H9 (cell line): Measurements from ENCODE around the gene TMEM14C. TPM values are rescaled to one million over a fixed set of nuclear protein-coding genes. Genes with fewer than 3 reads are reported as not detected.

ENCODE experiments used
- DNase-seq: peaks from one replicate; pipeline ENCODE4 v3.0.0-alpha.2; 2017
- H2AFZ ChIP-seq: one replicate; pipeline ENCODE4 v1.6.1; 2013; ENCODE audit warnings: mild to moderate bottlenecking, low read length, control low read depth, moderate library complexity
- H2AK5ac ChIP-seq: 2 replicates; pipeline ENCODE4 v1.6.1; 2013; ENCODE audit warnings: low read length, control low read depth, mixed read lengths; ENCODE audit not compliant: insufficient read length
- H2BK120ac ChIP-seq: one replicate; pipeline ENCODE4 v1.6.1; 2013; ENCODE audit warnings: low read depth, mild to moderate bottlenecking, low read length, control low read depth, inconsistent platforms; ENCODE audit not compliant: poor library complexity, severe bottlenecking
- H2BK12ac ChIP-seq: 2 replicates; pipeline ENCODE4 v1.6.1; 2013; ENCODE audit warnings: low read length, control low read depth, mixed read lengths, low read depth; ENCODE audit not compliant: insufficient read length
- H2BK15ac ChIP-seq: 2 replicates; pipeline ENCODE4 v1.6.1; 2013; ENCODE audit warnings: low read depth, low read length, control low read depth
- H2BK20ac ChIP-seq: one replicate; pipeline ENCODE4 v1.6.1; 2013; ENCODE audit warnings: low read depth, mild to moderate bottlenecking, low read length, control low read depth, inconsistent platforms; ENCODE audit not compliant: poor library complexity, severe bottlenecking
- H2BK5ac ChIP-seq: 2 replicates; pipeline ENCODE4 v1.6.1; 2013; ENCODE audit warnings: low read length, control low read depth, mixed read lengths; ENCODE audit not compliant: insufficient read length
- H3K14ac ChIP-seq: 2 replicates; pipeline ENCODE4 v1.6.1; 2013; ENCODE audit warnings: low read length, control low read depth; ENCODE audit not compliant: insufficient read depth
- H3K18ac ChIP-seq: 2 replicates; pipeline ENCODE4 v1.6.1; 2013; ENCODE audit warnings: low read depth, mild to moderate bottlenecking, mixed read lengths, low read length, control low read depth; ENCODE audit not compliant: insufficient read length
- H3K23ac ChIP-seq: 2 replicates; pipeline ENCODE4 v1.6.1; 2013; ENCODE audit warnings: low read length, control low read depth, mixed read lengths, low read depth; ENCODE audit not compliant: insufficient read length
- H3K23me2 ChIP-seq: 2 replicates; pipeline ENCODE4 v1.6.1; 2013; ENCODE audit warnings: low read depth, mild to moderate bottlenecking, mixed read lengths, low read length, control low read depth; ENCODE audit not compliant: insufficient read length, poor library complexity, severe bottlenecking
- H3K27ac ChIP-seq: 2 replicates; pipeline ENCODE4 v1.5.1; 2013; ENCODE audit warnings: low read length, control low read depth, mixed read lengths, low read depth; ENCODE audit not compliant: insufficient read length
- H3K27me3 ChIP-seq: 2 replicates; pipeline ENCODE4 v1.6.1; 2013; ENCODE audit warnings: low read length, control low read depth, inconsistent platforms; ENCODE audit not compliant: insufficient read depth
- H3K4ac ChIP-seq: 2 replicates; pipeline ENCODE4 v1.6.1; 2013; ENCODE audit warnings: low read depth, mild to moderate bottlenecking, control low read depth, inconsistent platforms, low read length, moderate library complexity
- H3K4me1 ChIP-seq: 2 replicates; pipeline ENCODE4 v1.6.1; 2013; ENCODE audit warnings: low read length, control low read depth, inconsistent platforms; ENCODE audit not compliant: insufficient read depth
- H3K4me2 ChIP-seq: 2 replicates; pipeline ENCODE4 v1.6.1; 2013; ENCODE audit warnings: low read length, control low read depth, mixed read lengths; ENCODE audit not compliant: insufficient read length, insufficient read depth
- H3K56ac ChIP-seq: 2 replicates; pipeline ENCODE4 v1.6.1; 2013; ENCODE audit warnings: low read depth, mild to moderate bottlenecking, mixed read lengths, low read length, control low read depth; ENCODE audit not compliant: insufficient read length
- H3K79me1 ChIP-seq: 2 replicates; pipeline ENCODE4 v1.6.1; 2013; ENCODE audit warnings: low read depth, mild to moderate bottlenecking, moderate library complexity, low read length, control low read depth, inconsistent platforms; ENCODE audit not compliant: insufficient read depth, poor library complexity, severe bottlenecking
- H3K79me2 ChIP-seq: 2 replicates; pipeline ENCODE4 v1.6.1; 2013; ENCODE audit warnings: low read length, control low read depth, inconsistent platforms; ENCODE audit not compliant: insufficient read depth
- H3K9ac ChIP-seq: 2 replicates; pipeline ENCODE4 v1.6.1; 2013; ENCODE audit warnings: low read length, control low read depth, mixed read lengths; ENCODE audit not compliant: insufficient read length; ENCODE audit errors: extremely low read depth
- H3K9me3 ChIP-seq: one replicate; pipeline ENCODE4 v1.6.1; 2013; ENCODE audit warnings: low read depth, low read length, inconsistent platforms; ENCODE audit not compliant: control insufficient read depth
- H3T11ph ChIP-seq: one replicate; pipeline ENCODE4 v1.6.1; 2013; ENCODE audit warnings: mild to moderate bottlenecking, low read length, control low read depth, inconsistent platforms
- H4K20me1 ChIP-seq: one replicate; pipeline ENCODE4 v1.6.1; 2013; ENCODE audit not compliant: control insufficient read depth, insufficient read length, insufficient read depth
- H4K5ac ChIP-seq: 2 replicates; pipeline ENCODE4 v1.6.1; 2013; ENCODE audit warnings: low read depth, mild to moderate bottlenecking, mixed read lengths, low read length, control low read depth; ENCODE audit not compliant: insufficient read length
- H4K8ac ChIP-seq: replicated peaks from 2 replicates; pipeline ENCODE4 v1.6.1; 2013; ENCODE audit warnings: low read length, control low read depth, mixed read lengths, low read depth; ENCODE audit not compliant: insufficient read length
- H4K91ac ChIP-seq: 2 replicates; pipeline ENCODE4 v1.6.1; 2013; ENCODE audit warnings: low read depth, mild to moderate bottlenecking, moderate library complexity, mixed read lengths, low read length, control low read depth; ENCODE audit not compliant: insufficient read length
- H3K27ac Mint-ChIP-seq, 3 experiments: 2 replicates in 2 of 3; 3 replicates in 1 of 3; pipeline ENCODE4 v1.8.0; 2020 to 2021; ENCODE audit warnings: mixed read lengths in 3 of 3, mild to moderate bottlenecking in 1 of 3, moderate library complexity in 1 of 3
- H3K27me3 Mint-ChIP-seq: 2 replicates; pipeline ENCODE4 v1.8.0; 2021; ENCODE audit warnings: low read depth, mild to moderate bottlenecking, moderate library complexity, mixed read lengths
- H3K36me3 Mint-ChIP-seq, 3 experiments: 2 replicates in 2 of 3; 3 replicates in 1 of 3; pipeline ENCODE4 v1.8.0; 2020 to 2021; ENCODE audit warnings: low read depth in 3 of 3, mixed read lengths in 3 of 3; ENCODE audit not compliant: insufficient read depth in 1 of 3
- H3K4me1 Mint-ChIP-seq, 2 experiments: 2 replicates each; pipeline ENCODE4 v1.8.0; 2020; ENCODE audit warnings: mixed read lengths in 2 of 2
- H3K4me3 Mint-ChIP-seq, 2 experiments: 2 replicates in 1 of 2; 3 replicates in 1 of 2; pipeline ENCODE4 v1.8.0; 2020 to 2021; ENCODE audit warnings: mild to moderate bottlenecking in 2 of 2, mixed read lengths in 2 of 2, moderate library complexity in 1 of 2
- H3K9me3 Mint-ChIP-seq, 2 experiments: 2 replicates in 1 of 2; 3 replicates in 1 of 2; pipeline ENCODE4 v1.8.0; 2020; ENCODE audit warnings: mild to moderate bottlenecking in 2 of 2, mixed read lengths in 2 of 2, moderate library complexity in 1 of 2
- CTCF ChIP-seq: fragments of 200-600 bp; sonication (generic); conservative IDR thresholded peaks from 3 replicates; pipeline ENCODE4 v1.8.0; 2021; ENCODE audit warnings: antibody characterized with exemption, mild to moderate bottlenecking
- WGBS: extraction: QIAGEN DNeasy Blood & Tissue Kit; methylation state at CpG from one replicate; pipeline ENCODE4 v1.1.7; 2013; ENCODE audit warnings: missing lambda C conversion rate, low lambda C conversion rate, mixed read lengths; ENCODE audit not compliant: insufficient read length; ENCODE audit errors: extremely low coverage; 5-methylcytosine and 5-hydroxymethylcytosine counted together
- total RNA-seq: library from RNA; stranded (reverse); gene quantifications from 2 replicates; pipeline ENCODE4 v1.2.1, GENCODE V29; 2021

The TMEM14C gene
- total RNA-seq, 1 experiment from 2014 or later = 94.4 TPM

GRCh38 chr6:10725716-10726115, 2.8 kb downstream of the TMEM14C start:
- H4K20me1 ChIP-seq = no peaks in the 10 kb centered on the region
- peaks cover 9% of the 10 kb centered on the region for H3K23me2 ChIP-seq
- no peak overlapping the region for H3K18ac ChIP-seq
- H3K14ac ChIP-seq = no peak overlapping the region
- Mint-ChIP-seq H3K36me3 (peaks cover 16 to 54% (median 50%) of the 10 kb centered on the region in 3 experiments), H3K4me1 (peaks cover 19 to 23% of the 10 kb centered on the region in 2 experiments), H3K9me3 (no peaks in the 10 kb centered on the region; a peak in 2 of 5 replicates), H3K4me3 (peak overlapping the region in 1 of 2 experiments; percentile 43; a peak in 1 of 5 replicates), H3K27ac (peak overlapping the region in 2 of 3 experiments; percentile 76 to 80; a peak in 3 of 7 replicates), H3K27me3 (no peaks in the 10 kb centered on the region)
- DNase-seq = no peak
- no peak overlapping the region for H2BK20ac ChIP-seq
- H3K27ac ChIP-seq = no peak overlapping the region
- H3K9ac ChIP-seq = no peak overlapping the region
- H3K4ac ChIP-seq = no peak overlapping the region
- H2BK12ac ChIP-seq = no peak overlapping the region
- H3K79me2 ChIP-seq = no peaks in the 10 kb centered on the region
- H3K79me1 ChIP-seq = no peaks in the 10 kb centered on the region
- TF ChIP-seq CTCF = no peak
- no peak overlapping the region for H2BK5ac ChIP-seq
- no peak overlapping the region for H4K91ac ChIP-seq
- no peak overlapping the region for H2BK120ac ChIP-seq
- 0 out of 2 replicates have a peak, but pooled peaks cover 2% of the 10 kb centered on the region for H3K4me1 ChIP-seq
- no peaks in the 10 kb centered on the region for H3K27me3 ChIP-seq
- H4K8ac ChIP-seq = no peak overlapping the region
- no peak overlapping the region for H3K4me2 ChIP-seq
- no CpG with 5 or more reads among the region's 9 CpGs for WGBS
- H2AFZ ChIP-seq = no peak overlapping the region
- H3K56ac ChIP-seq = no peak overlapping the region
- H2AK5ac ChIP-seq = no peak overlapping the region
- no peak overlapping the region for H2BK15ac ChIP-seq
- no peak overlapping the region for H3T11ph ChIP-seq
- no peak overlapping the region for H4K5ac ChIP-seq
- no peak overlapping the region for H3K23ac ChIP-seq
- no peaks in the 10 kb centered on the region for H3K9me3 ChIP-seq
